Parathyroid adenoma (tissue), 2 donors: ENCODE data around the gene TLR5.
"Not testable (repeated sequence)": the region's sequence is repeated elsewhere in the genome, so short reads cannot be mapped to it uniquely, and the experiment has no call there.

Experiments
- H2AFZ ChIP-seq: fragments of 300-600 bp; sonication (generic); one replicate; pipeline ENCODE4 v1.7.0; 2017; ENCODE audit warnings: antibody characterized with exemption, mild to moderate bottlenecking
- H3K27ac ChIP-seq: fragments of 300-600 bp; sonication (generic); one replicate; pipeline ENCODE4 v1.7.0; 2017
- H3K27me3 ChIP-seq: fragments of 300-600 bp; sonication (generic); one replicate; pipeline ENCODE4 v1.7.0; 2017; ENCODE audit warnings: low read length; ENCODE audit not compliant: control insufficient read depth, insufficient read depth
- H3K36me3 ChIP-seq: fragments of 300-600 bp; sonication (generic); one replicate; pipeline ENCODE4 v1.7.0; 2017; ENCODE audit warnings: low read length; ENCODE audit not compliant: control insufficient read depth, insufficient read depth
- H3K4me1 ChIP-seq: fragments of 300-600 bp; sonication (generic); one replicate; pipeline ENCODE4 v1.7.0; 2017; ENCODE audit warnings: control low read depth
- H3K4me2 ChIP-seq: fragments of 300-600 bp; sonication (generic); one replicate; pipeline ENCODE4 v1.7.0; 2017; ENCODE audit warnings: low read length
- H3K4me3 ChIP-seq: fragments of 300-600 bp; sonication (generic); one replicate; pipeline ENCODE4 v1.7.0; 2017; ENCODE audit warnings: low read depth, low read length
- H3K79me2 ChIP-seq: fragments of 300-600 bp; sonication (generic); one replicate; pipeline ENCODE4 v1.7.0; 2017; ENCODE audit warnings: control low read depth
- H3K9ac ChIP-seq: fragments of 300-600 bp; sonication (generic); one replicate; pipeline ENCODE4 v1.7.0; 2017; ENCODE audit warnings: mild to moderate bottlenecking
- H3K9me3 ChIP-seq: fragments of 300-600 bp; sonication (generic); one replicate; pipeline ENCODE4 v1.7.0; 2017; ENCODE audit warnings: low read length; ENCODE audit not compliant: control insufficient read depth
- CTCF ChIP-seq: fragments of 300-600 bp; sonication (generic); IDR thresholded peaks from one replicate; pipeline ENCODE4 v1.7.0; 2017; ENCODE audit warnings: antibody characterized with exemption, mild to moderate bottlenecking
- donor health status: primary hyperparathyroidism.

TLR5 gene

GRCh38 chr1:223177681-223178080 lies 34.6 kb upstream of the TLR5 start:
- no peak for TF ChIP-seq CTCF
- H2AFZ ChIP-seq, result no peak overlapping the region
- no peaks in the 10 kb centered on the region for H3K79me2 ChIP-seq
- H3K27ac ChIP-seq, result no peak overlapping the region
- no peak overlapping the region for H3K4me3 ChIP-seq
- H3K36me3 ChIP-seq, result no peaks in the 10 kb centered on the region
- H3K9me3 ChIP-seq, result no peaks in the 10 kb centered on the region
- no peaks in the 10 kb centered on the region for H3K27me3 ChIP-seq
- H3K4me2 ChIP-seq, result no peak overlapping the region
- H3K9ac ChIP-seq, result no peak overlapping the region
- H3K4me1 ChIP-seq, result no peaks in the 10 kb centered on the region

DNA sequence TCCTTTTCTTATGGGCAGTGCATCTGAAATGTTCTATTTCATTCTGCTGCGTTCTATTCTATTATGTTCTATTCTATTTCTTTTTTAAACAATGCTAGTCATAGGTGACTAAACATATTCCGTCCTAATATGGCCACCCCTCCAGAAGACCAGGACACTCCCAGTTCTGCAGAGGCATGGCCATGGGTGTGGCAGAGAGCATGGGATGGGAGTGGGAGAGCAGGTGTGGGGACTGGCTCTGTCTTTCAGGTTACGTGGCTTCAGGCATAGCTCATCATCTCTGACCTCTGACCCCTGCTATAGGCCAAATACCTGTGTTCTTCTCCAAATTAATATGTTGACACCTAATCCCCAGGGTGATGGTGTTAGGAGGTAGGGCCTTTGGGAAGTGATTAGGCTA lies 33.4 kb upstream of the TLR5 start:
- Histone ChIP-seq H3K36me3 (no peaks in the 10 kb centered on the region), H3K79me2 (no peaks in the 10 kb centered on the region), H3K9ac (no peak overlapping the region), H3K9me3 (no peaks in the 10 kb centered on the region), H2AFZ (no peak overlapping the region), H3K27ac (no peak overlapping the region), H3K4me1 (no peaks in the 10 kb centered on the region), H3K27me3 (no peaks in the 10 kb centered on the region), H3K4me3 (no peak overlapping the region), H3K4me2 (no peak overlapping the region)
- no peak for TF ChIP-seq CTCF

GRCh38 chr1:223175633-223176032 lies 32.6 kb upstream of the TLR5 start:
- no peak overlapping the region for H3K4me2 ChIP-seq
- H3K9ac ChIP-seq, result no peak overlapping the region
- no peak overlapping the region for H3K27ac ChIP-seq
- H3K36me3 ChIP-seq, result no peaks in the 10 kb centered on the region
- H3K27me3 ChIP-seq, result no peaks in the 10 kb centered on the region
- no peak overlapping the region for H2AFZ ChIP-seq
- H3K9me3 ChIP-seq, result no peaks in the 10 kb centered on the region
- no peak for TF ChIP-seq CTCF
- no peak overlapping the region for H3K4me3 ChIP-seq
- H3K4me1 ChIP-seq, result no peaks in the 10 kb centered on the region
- H3K79me2 ChIP-seq, result no peaks in the 10 kb centered on the region

- Histone ChIP-seq H3K4me3 (no peak overlapping the region), H3K27me3 (no peaks in the 10 kb centered on the region), H3K9ac (no peak overlapping the region), H2AFZ (no peak overlapping the region), H3K36me3 (no peaks in the 10 kb centered on the region), H3K9me3 (no peaks in the 10 kb centered on the region), H3K27ac (no peak overlapping the region), H3K4me2 (no peak overlapping the region), H3K79me2 (no peaks in the 10 kb centered on the region), H3K4me1 (no peaks in the 10 kb centered on the region)
- no peak for TF ChIP-seq CTCF
Measured at GRCh38 chr1:223175032-223175431, 32.0 kb upstream of the TLR5 start.

DNA sequence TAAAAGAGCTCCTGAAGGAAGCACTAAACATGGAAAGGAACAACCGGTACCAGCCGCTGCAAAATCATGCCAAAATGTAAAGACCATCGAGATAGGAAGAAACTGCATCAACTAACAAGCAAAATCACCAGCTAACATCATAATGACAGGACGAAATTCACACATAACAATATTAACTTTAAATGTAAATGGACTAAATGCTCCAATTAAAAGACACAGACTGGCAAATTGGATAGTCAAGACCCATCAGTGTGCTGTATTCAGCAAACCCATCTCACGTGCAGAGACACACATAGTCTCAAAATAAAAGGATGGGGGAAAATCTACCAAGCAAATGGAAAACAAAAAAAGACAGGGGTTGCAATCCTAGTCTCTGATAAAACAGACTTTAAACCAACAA lies 26.4 kb upstream of the TLR5 start:
- not testable (repeated sequence) for H3K36me3 ChIP-seq, H3K79me2 ChIP-seq, H3K4me2 ChIP-seq, H3K9me3 ChIP-seq, H3K27me3 ChIP-seq, H3K4me1 ChIP-seq, H2AFZ ChIP-seq, H3K27ac ChIP-seq, H3K9ac ChIP-seq, H3K4me3 ChIP-seq
